Measurements from ENCODE around the gene CARD11. TPM values are rescaled to one million over a fixed set of nuclear protein-coding genes. Genes with fewer than 3 reads are reported as not detected.
A peak's percentile ranks its signal among the peaks of the same experiment; 100 is the strongest.

CARD11 gene
- total RNA-seq, 4 donors from 2014 or later = 0.24 to 0.38 (median 0.29) TPM; not detected in 1

- DNase-seq (ENCODE audit: low spot score in 2 of 2) = no peak
These were observed 87.6 kb downstream of the CARD11 start for GRCh38 chr7:2956076-2956475.

DNA sequence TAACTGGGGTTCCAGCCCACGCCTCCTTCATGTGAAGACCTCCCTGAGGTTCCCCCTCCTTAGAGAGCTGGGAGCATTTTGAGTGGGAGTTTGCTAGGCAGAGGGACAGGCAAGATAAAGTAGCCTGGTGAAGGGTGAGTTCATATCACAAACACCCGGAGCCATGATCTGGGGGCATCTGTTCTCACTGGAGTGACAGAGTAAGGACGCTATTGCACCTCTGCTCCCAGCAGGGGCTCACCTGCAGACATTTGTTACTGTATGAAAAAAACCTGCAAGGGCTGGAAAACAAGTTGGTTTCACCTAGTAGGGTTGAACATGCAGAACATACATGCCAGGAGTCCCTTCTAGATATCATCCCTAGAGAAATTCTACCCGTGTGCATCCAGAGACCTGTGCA is 88.4 kb downstream of the CARD11 start:
- WGBS = 85% methylated on average over 4 of the region's 4 CpGs
- H3K4me3 ChIP-seq = no peak overlapping the region
- no peaks in the 10 kb centered on the region for H3K36me3 ChIP-seq
- TF ChIP-seq EP300 (IDR thresholded peaks at IDR 0.05) (no peak), POLR2A (IDR thresholded peaks at IDR 0.05) (no peak), CTCF (IDR thresholded peaks at IDR 0.05) (no peak), POLR2AphosphoS5 (IDR thresholded peaks at IDR 0.05) (no peak)
- peak in 1 of 2 donors; percentile 7 for DNase-seq (ENCODE audit: low spot score in 2 of 2)
- peaks cover 4% of the 10 kb centered on the region for H3K9me3 ChIP-seq
- peaks cover 10% of the 10 kb centered on the region for H3K4me1 ChIP-seq
- peaks cover 7% of the 10 kb centered on the region for H3K27me3 ChIP-seq
- no peak overlapping the region for H3K27ac ChIP-seq

More at GRCh38 chr7:2956076-2956475, 87.6 kb downstream of the CARD11 start:
- no peak overlapping the region for H3K4me3 ChIP-seq
- no peaks in the 10 kb centered on the region for H3K36me3 ChIP-seq
- H3K27me3 ChIP-seq = peaks cover 10% of the 10 kb centered on the region
- TF ChIP-seq POLR2A (IDR thresholded peaks at IDR 0.05) (no peak), POLR2AphosphoS5 (IDR thresholded peaks at IDR 0.05) (no peak), EP300 (IDR thresholded peaks at IDR 0.05) (no peak), CTCF (IDR thresholded peaks at IDR 0.05) (no peak)
- H3K27ac ChIP-seq = no peak overlapping the region
- peaks cover 10% of the 10 kb centered on the region for H3K4me1 ChIP-seq
- H3K9me3 ChIP-seq = no peaks in the 10 kb centered on the region
- WGBS = 88% methylated on average over 6 of the region's 6 CpGs

DNA sequence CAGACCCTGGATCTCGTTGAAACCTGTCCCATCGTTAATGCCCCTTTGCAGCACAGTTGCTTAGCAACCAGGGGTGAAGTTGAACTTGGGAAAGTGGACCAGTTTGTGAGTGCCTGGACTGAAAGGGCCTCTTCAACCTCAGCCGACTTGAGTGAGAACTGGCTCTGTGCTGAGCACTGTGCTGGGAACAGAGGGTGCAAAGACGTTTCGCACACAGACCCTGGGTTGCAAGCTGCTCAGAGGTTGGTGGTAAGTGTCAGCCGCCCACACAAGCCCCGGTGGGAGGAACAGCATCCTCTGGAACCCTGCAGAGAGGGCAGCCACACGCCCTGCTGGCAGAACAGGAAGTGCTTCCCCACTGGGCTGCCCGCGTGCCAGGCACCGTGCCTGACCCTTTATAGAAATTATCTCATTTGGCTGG is 89.2 kb downstream of the CARD11 start:
- Histone ChIP-seq H3K4me1 (peaks cover 10% of the 10 kb centered on the region), H3K36me3 (no peaks in the 10 kb centered on the region), H3K4me3 (no peak overlapping the region), H3K27me3 (peaks cover 7% of the 10 kb centered on the region), H3K27ac (no peak overlapping the region), H3K9me3 (peaks cover 4% of the 10 kb centered on the region)
- 77% methylated on average over 7 of the region's 11 CpGs for WGBS
- peak in 1 of 2 donors; percentile 33 for DNase-seq (ENCODE audit: low spot score in 2 of 2)
- TF ChIP-seq POLR2AphosphoS5 (IDR thresholded peaks at IDR 0.05) (no peak), CTCF (IDR thresholded peaks at IDR 0.05) (no peak), POLR2A (IDR thresholded peaks at IDR 0.05) (no peak), EP300 (IDR thresholded peaks at IDR 0.05) (no peak)

- peaks cover 10% of the 10 kb centered on the region for H3K4me1 ChIP-seq
- peaks cover 4% of the 10 kb centered on the region for H3K9me3 ChIP-seq
- WGBS = 58% methylated on average over 9 of the region's 11 CpGs
- H3K4me3 ChIP-seq = no peak overlapping the region
- DNase-seq (ENCODE audit: low spot score in 2 of 2) = peak in 1 of 2 donors; percentile 15
- H3K36me3 ChIP-seq = no peaks in the 10 kb centered on the region
- peaks cover 7% of the 10 kb centered on the region for H3K27me3 ChIP-seq
- TF ChIP-seq EP300 (IDR thresholded peaks at IDR 0.05) = no peak
- TF ChIP-seq CTCF (IDR thresholded peaks at IDR 0.05) = no peak
- no peak for TF ChIP-seq POLR2AphosphoS5 (IDR thresholded peaks at IDR 0.05)
- no peak for TF ChIP-seq POLR2A (IDR thresholded peaks at IDR 0.05)
- H3K27ac ChIP-seq = no peak overlapping the region
These were observed 89.9 kb downstream of the CARD11 start for GRCh38 chr7:2953588-2954407.

DNA sequence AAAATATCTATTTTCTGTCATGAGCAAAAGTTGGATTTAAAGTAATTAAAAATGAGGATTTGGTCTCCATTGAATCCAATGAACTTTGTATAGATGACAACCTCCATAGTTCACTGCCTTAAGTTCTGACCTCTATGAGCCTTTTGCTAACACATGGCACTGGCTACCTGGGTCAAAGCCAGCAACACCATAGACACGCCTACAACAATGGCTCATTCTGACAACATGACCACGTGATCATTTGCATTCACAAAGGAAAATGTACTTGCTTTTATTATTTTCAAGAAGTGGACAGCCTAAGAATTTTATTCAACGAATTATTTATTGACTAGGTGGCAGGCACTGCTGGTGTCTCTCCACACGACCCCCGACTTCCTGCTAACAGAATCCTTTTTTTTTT is 90.6 kb downstream of the CARD11 start:
- WGBS = 41% methylated on average over 5 of the region's 5 CpGs
- Histone ChIP-seq H3K9me3 (peaks cover 4% of the 10 kb centered on the region), H3K4me1 (peaks cover 10% of the 10 kb centered on the region), H3K4me3 (no peak overlapping the region), H3K27ac (no peak overlapping the region), H3K27me3 (peaks cover 4% of the 10 kb centered on the region), H3K36me3 (no peaks in the 10 kb centered on the region)
- peak in 1 of 2 donors; percentile 15 for DNase-seq (ENCODE audit: low spot score in 2 of 2)
- TF ChIP-seq CTCF (IDR thresholded peaks at IDR 0.05) = no peak
- no peak for TF ChIP-seq POLR2AphosphoS5 (IDR thresholded peaks at IDR 0.05)
- TF ChIP-seq POLR2A (IDR thresholded peaks at IDR 0.05) = no peak

Data from suprapubic skin (tissue), 4 donors.